Kidney (tissue), 14 donors: Measurements from ENCODE around the gene GALNT14. TPM values are rescaled to one million over a fixed set of nuclear protein-coding genes. Genes with fewer than 3 reads are reported as not detected.
A peak's percentile ranks its signal among the peaks of the same experiment; 100 is the strongest.

Experiments used
- DNase-seq, 5 donors: peaks; one replicate each; pipeline ENCODE4 v3.0.0-alpha.2; 2013 to 2020
- FAIRE-seq: peaks from 2 replicates; lab custom pipeline; 2012; peaks lifted over from hg19 to GRCh38; lab: Jason Lieb, UNC
- H3K27ac ChIP-seq, 2 donors: one replicate each; pipeline ENCODE4 v1.7.0; 2013; ENCODE audit warnings: low read depth in 2 of 2, low read length in 2 of 2, inconsistent platforms in 1 of 2
- H3K27me3 ChIP-seq: one replicate; pipeline ENCODE4 v1.7.1; 2013; ENCODE audit warnings: low read length, inconsistent platforms; ENCODE audit not compliant: control insufficient read depth, insufficient read depth
- H3K36me3 ChIP-seq, 3 donors: one replicate each; pipeline versions ENCODE4 v1.7.0 to v1.7.1; 2013; ENCODE audit warnings: low read length in 3 of 3, control low read depth in 1 of 3, inconsistent platforms in 1 of 3; ENCODE audit not compliant: insufficient read depth in 3 of 3, control insufficient read depth in 2 of 3
- H3K4me1 ChIP-seq, 3 donors: one replicate each; pipeline versions ENCODE4 v1.7.0 to v1.7.1; 2013; ENCODE audit warnings: low read length in 3 of 3, inconsistent platforms in 1 of 3, low read depth in 1 of 3; ENCODE audit not compliant: control insufficient read depth in 2 of 3, insufficient read depth in 2 of 3
- H3K4me3 ChIP-seq, 3 donors: one replicate each; pipeline versions ENCODE4 v1.7.0 to v1.8.1; 2013; ENCODE audit warnings: low read length in 3 of 3, control low read depth in 1 of 3, inconsistent platforms in 1 of 3
- H3K9ac ChIP-seq, 3 donors: one replicate each; pipeline versions ENCODE4 v1.7.0 to v1.7.1; 2013; ENCODE audit warnings: low read length in 3 of 3, control low read depth in 1 of 3, inconsistent platforms in 1 of 3
- H3K9me3 ChIP-seq, 3 donors: one replicate each; pipeline versions ENCODE4 v1.7.0 to v1.7.1; 2013; ENCODE audit warnings: low read length in 3 of 3, control low read depth in 1 of 3, inconsistent platforms in 1 of 3; ENCODE audit not compliant: control insufficient read depth in 2 of 3, insufficient read depth in 1 of 3
- CTCF ChIP-seq: IDR thresholded peaks from 3 replicates; pipeline ENCODE4 v1.5.1; 2012; ENCODE audit warnings: mild to moderate bottlenecking, moderate library complexity, borderline replicate concordance; ENCODE audit not compliant: insufficient read depth; ENCODE audit errors: extremely low read depth
- intact Hi-C: fragments of 100-400 bp; cut with DNase I; formaldehyde crosslinking; loops from one replicate; pipeline ENCODE4 v1.11.1; 2022
- polyA plus RNA-seq: library from polyadenylated mRNA; stranded (reverse); fragments of 350-450 nt; fragmentation: Illumina TruSeq; extraction: RNeasy Lipid Tissue Mini Kit (QIAGEN cat#74804); gene quantifications from one replicate; pipeline ENCODE4 v1.2.3, GENCODE V29; 2014; ENCODE audit warnings: low read depth, low replicate concordance; ENCODE audit not compliant: insufficient read depth
- total RNA-seq: library from RNA; stranded (reverse); fragmentation: NEBNext Ultra II Directional; extraction: Animal tissue kit (Norgen Biotek cat#: 25700); gene quantifications from one replicate; pipeline ENCODE4 v1.2.1, GENCODE V29; 2021
- donor health status: control.
- donor health status: control.
- donor health status: control.
- donor health status: control.
- donor health status: control.
- donor health status: DM: yes; HTN: yes; CAD: no.
- donor health status: Normal renal cell carcinoma (clear cell type).

Gene GALNT14
- total and polyA plus RNA-seq, 2 donors from 2014 or later: 84.6 to 90.3 TPM

- H3K9me3 ChIP-seq: no peaks in the 10 kb centered on the region
- H3K4me1 ChIP-seq: no peaks in the 10 kb centered on the region
- no peak for FAIRE-seq
- intact Hi-C loops: no loop called here
- H3K9ac ChIP-seq: no peak overlapping the region
- TF ChIP-seq CTCF: no peak
- H3K27me3 ChIP-seq: no peaks in the 10 kb centered on the region
- H3K4me3 ChIP-seq: no peak overlapping the region
- peak in 3 of 5 donors; percentile 42 to 78 (median 74) for DNase-seq
- H3K27ac ChIP-seq: no peak overlapping the region
- H3K36me3 ChIP-seq: peaks cover 0 to 23% (median 6%) of the 10 kb centered on the region in 3 donors
Measured at GRCh38 chr2:30940839-30941238, 197.4 kb downstream of the GALNT14 start.

- no peak for DNase-seq
- Histone ChIP-seq H3K4me3 (no peak overlapping the region), H3K36me3 (peaks cover 0 to 14% (median 8%) of the 10 kb centered on the region in 3 donors), H3K27ac (no peak overlapping the region), H3K27me3 (no peaks in the 10 kb centered on the region), H3K4me1 (no peaks in the 10 kb centered on the region), H3K9ac (no peak overlapping the region), H3K9me3 (no peaks in the 10 kb centered on the region)
- TF ChIP-seq CTCF: no peak
- FAIRE-seq: no peak
- intact Hi-C loops: no loop called here
Measured at GRCh38 chr2:30939364-30939763, 198.9 kb downstream of the GALNT14 start.

GRCh38 chr2:30938196-30938595, 200.0 kb downstream of the GALNT14 start:
- Histone ChIP-seq H3K27me3 (no peaks in the 10 kb centered on the region), H3K4me1 (no peaks in the 10 kb centered on the region), H3K27ac (no peak overlapping the region), H3K9ac (no peak overlapping the region), H3K9me3 (no peaks in the 10 kb centered on the region), H3K4me3 (no peak overlapping the region), H3K36me3 (peaks cover 0 to 12% (median 8%) of the 10 kb centered on the region in 3 donors)
- TF ChIP-seq CTCF: no peak
- FAIRE-seq (no peak), DNase-seq (no peak)
- intact Hi-C loops: no loop called here

- intact Hi-C loops: no loop called here
- DNase-seq (no peak), FAIRE-seq (no peak)
- no peak for TF ChIP-seq CTCF
- Histone ChIP-seq H3K27me3 (no peaks in the 10 kb centered on the region), H3K27ac (no peak overlapping the region), H3K4me1 (no peaks in the 10 kb centered on the region), H3K9me3 (no peaks in the 10 kb centered on the region), H3K4me3 (no peak overlapping the region), H3K9ac (no peak overlapping the region), H3K36me3 (peaks cover 0 to 12% (median 8%) of the 10 kb centered on the region in 3 donors)
Measured at GRCh38 chr2:30936977-30937376, 201.3 kb downstream of the GALNT14 start.
